ENCODE results near the gene EFNB1. TPM values are rescaled to one million over a fixed set of nuclear protein-coding genes. Genes with fewer than 3 reads are reported as not detected.

Gene EFNB1
- total RNA-seq, 1 donor from 2014 or later: 5.9 TPM

DNA sequence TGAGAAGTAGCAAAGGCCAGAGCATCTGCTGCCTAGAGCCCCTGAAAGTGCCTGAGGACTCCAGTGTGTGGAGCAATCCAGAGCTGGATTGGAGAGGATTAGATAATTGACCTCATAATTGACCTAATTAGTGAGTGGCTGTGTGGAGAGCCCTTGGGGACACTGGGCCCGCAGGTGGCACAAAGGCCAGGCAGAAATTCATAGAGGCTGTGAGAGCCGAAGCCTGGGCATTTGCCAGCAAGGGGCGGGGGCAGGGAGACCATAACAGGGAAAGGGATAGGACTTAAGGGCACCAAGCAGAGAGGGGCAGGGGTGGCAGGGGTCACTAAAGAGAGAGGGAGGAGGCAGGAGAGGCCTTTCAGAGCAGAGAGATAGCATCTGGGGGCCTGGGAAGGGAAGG lies 45.3 kb downstream of the EFNB1 start:
- peaks cover 6% of the 10 kb centered on the region for H3K4me1 Mint-ChIP-seq (ENCODE audit: low read depth, unreplicated experiment)
- no peaks in the 10 kb centered on the region for H3K9me3 Mint-ChIP-seq (ENCODE audit: unreplicated experiment)
- no peak for DNase-seq
- no peak overlapping the region for H3K4me3 Mint-ChIP-seq (ENCODE audit: unreplicated experiment)
- H3K27ac Mint-ChIP-seq (ENCODE audit: unreplicated experiment): no peak overlapping the region
- TF ChIP-seq, protein P1, sequence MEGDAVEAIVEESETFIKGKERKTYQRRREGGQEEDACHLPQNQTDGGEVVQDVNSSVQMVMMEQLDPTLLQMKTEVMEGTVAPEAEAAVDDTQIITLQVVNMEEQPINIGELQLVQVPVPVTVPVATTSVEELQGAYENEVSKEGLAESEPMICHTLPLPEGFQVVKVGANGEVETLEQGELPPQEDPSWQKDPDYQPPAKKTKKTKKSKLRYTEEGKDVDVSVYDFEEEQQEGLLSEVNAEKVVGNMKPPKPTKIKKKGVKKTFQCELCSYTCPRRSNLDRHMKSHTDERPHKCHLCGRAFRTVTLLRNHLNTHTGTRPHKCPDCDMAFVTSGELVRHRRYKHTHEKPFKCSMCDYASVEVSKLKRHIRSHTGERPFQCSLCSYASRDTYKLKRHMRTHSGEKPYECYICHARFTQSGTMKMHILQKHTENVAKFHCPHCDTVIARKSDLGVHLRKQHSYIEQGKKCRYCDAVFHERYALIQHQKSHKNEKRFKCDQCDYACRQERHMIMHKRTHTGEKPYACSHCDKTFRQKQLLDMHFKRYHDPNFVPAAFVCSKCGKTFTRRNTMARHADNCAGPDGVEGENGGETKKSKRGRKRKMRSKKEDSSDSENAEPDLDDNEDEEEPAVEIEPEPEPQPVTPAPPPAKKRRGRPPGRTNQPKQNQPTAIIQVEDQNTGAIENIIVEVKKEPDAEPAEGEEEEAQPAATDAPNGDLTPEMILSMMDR (IDR thresholded peaks at IDR 0.05; ENCODE audit: partially characterized antibody, unreplicated experiment): no peak
- peaks cover 6% of the 10 kb centered on the region for H3K27me3 Mint-ChIP-seq (ENCODE audit: unreplicated experiment)
- H3K36me3 Mint-ChIP-seq (ENCODE audit: unreplicated experiment): no peaks in the 10 kb centered on the region

DNA sequence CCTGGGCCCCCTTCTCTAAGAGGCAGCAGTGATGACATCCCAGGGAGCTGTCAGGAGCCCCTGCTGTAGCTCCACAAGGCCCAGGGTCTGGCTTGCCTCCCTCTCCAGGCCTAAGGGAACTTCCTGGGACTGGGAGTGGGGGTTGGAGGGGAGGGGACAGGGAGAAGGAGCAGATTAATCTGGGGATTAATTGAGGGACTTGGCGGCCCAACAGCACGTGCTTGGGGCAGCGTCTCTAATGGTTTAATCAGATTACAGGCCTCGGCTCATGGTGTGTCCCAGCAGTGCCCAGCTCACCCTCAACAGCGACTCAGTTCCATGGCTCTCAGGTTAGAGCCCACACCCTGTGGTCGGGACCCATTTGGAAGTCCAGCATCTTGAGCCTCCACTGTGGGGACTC lies 47.9 kb downstream of the EFNB1 start:
- no peaks in the 10 kb centered on the region for H3K9me3 Mint-ChIP-seq (ENCODE audit: unreplicated experiment)

DNA sequence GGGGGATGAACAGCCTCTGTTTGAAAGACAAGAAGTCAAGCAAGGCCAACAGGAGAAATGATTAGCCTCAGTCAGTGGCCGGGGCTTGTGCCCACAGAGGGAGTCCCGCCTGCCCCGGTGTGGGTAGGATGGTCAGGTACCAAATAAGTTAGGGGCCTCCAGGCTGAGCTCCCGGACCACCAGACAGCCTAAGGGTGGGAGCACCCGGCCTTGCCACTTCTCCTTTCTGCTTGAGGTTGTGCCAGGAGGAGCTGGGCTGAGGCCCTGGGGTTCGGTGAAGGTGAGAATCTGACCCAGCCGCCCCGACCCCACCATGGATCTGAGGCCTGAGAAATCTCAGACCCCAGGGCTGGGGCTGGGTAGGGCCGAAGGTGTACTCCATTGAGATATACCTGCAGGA lies 48.8 kb downstream of the EFNB1 start:
- TF ChIP-seq, protein P1 (IDR thresholded peaks at IDR 0.05; ENCODE audit: partially characterized antibody, unreplicated experiment): no peak
- Mint-ChIP-seq H3K27ac (ENCODE audit: unreplicated experiment) (no peak overlapping the region), H3K36me3 (ENCODE audit: unreplicated experiment) (no peaks in the 10 kb centered on the region), H3K4me3 (ENCODE audit: unreplicated experiment) (no peak overlapping the region), H3K9me3 (ENCODE audit: unreplicated experiment) (no peaks in the 10 kb centered on the region), H3K4me1 (ENCODE audit: low read depth, unreplicated experiment) (no peaks in the 10 kb centered on the region), H3K27me3 (ENCODE audit: unreplicated experiment) (peaks cover 5% of the 10 kb centered on the region)
- no peak for DNase-seq

More for the DNA sequence above, 47.9 kb downstream of the EFNB1 start:
- Mint-ChIP-seq H3K4me1 (ENCODE audit: low read depth, unreplicated experiment) (peaks cover 2% of the 10 kb centered on the region), H3K36me3 (ENCODE audit: unreplicated experiment) (no peaks in the 10 kb centered on the region), H3K4me3 (ENCODE audit: unreplicated experiment) (no peak overlapping the region), H3K27me3 (ENCODE audit: unreplicated experiment) (peaks cover 5% of the 10 kb centered on the region), H3K27ac (ENCODE audit: unreplicated experiment) (no peak overlapping the region)
- DNase-seq: no peak
- TF ChIP-seq, protein P1 (IDR thresholded peaks at IDR 0.05; ENCODE audit: partially characterized antibody, unreplicated experiment): no peak

DNA sequence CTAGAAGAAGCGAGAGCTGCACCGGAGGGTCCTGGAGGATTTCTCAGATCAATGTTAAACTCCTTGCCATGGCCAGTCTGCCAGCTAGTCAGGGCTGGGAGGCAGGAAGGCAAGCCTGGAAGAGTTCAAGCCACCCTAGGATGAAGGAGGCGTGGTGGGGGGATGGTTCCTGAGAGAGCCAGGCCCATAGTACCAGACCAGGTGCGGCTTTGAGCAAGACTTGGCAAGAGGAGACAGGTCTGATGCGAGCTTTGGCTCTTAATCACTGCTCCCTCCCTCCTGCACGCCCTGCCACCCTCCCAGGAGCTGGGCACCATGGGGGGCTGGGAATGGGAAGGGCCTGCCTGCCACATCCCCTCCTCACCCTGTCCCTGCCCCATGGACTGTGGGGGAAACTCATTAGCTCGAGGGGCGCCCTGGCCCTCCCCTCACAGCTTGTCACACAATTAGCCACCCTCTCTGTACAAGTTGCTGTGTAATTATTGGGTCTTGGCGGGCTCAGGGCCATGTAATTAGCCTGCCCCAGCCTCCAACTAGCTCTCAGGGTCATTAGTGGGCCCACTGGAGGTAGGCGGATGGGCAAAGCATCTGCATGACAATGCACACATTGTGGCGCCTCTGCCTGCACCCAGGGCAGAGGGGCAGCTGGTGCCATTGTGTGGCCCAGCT lies 50.3 kb downstream of the EFNB1 start:
- Mint-ChIP-seq H3K36me3 (ENCODE audit: unreplicated experiment) (no peaks in the 10 kb centered on the region), H3K27ac (ENCODE audit: unreplicated experiment) (no peak overlapping the region), H3K27me3 (ENCODE audit: unreplicated experiment) (peaks cover 4% of the 10 kb centered on the region), H3K9me3 (ENCODE audit: unreplicated experiment) (no peaks in the 10 kb centered on the region), H3K4me3 (ENCODE audit: unreplicated experiment) (no peak overlapping the region), H3K4me1 (ENCODE audit: low read depth, unreplicated experiment) (no peaks in the 10 kb centered on the region)
- TF ChIP-seq, protein P1 (IDR thresholded peaks at IDR 0.05; ENCODE audit: partially characterized antibody, unreplicated experiment): no peak
- DNase-seq: no peak

DNA sequence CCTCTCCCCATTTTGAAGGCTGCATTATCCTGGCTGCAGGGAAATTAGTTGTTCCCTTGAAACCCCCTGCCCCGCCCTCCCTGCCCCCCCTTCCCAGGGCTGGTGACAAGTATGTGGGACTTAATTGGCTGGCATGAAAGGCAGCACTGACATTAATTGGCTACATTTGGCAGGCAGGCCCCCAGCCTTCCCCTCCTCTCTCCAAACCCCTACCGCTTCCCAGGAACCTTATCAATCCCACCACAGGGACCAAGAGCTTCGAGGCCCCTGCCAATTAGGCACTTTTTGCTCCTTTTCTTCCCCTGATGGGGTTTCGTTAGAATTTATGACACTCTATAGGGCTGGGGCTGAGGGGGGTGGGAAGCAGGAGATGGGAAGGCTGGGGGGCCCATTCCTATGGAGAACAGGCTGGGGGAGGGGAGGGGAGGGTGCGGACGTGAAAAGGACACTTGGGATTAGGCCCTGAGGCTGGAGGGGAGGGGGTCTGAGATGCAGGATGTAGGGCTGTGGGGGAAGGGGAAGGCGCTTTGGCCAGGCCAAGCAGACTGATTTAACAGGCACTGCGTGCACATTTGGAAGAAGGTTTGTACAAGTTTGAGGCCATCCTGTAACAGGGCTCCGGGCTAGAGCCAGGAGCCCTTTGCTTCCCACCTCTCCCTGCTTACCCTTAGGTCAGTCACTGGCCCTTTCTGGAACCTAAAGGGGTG lies 52.2 kb downstream of the EFNB1 start:
- Mint-ChIP-seq H3K27me3 (ENCODE audit: unreplicated experiment) (no peaks in the 10 kb centered on the region), H3K27ac (ENCODE audit: unreplicated experiment) (no peak overlapping the region), H3K9me3 (ENCODE audit: unreplicated experiment) (no peaks in the 10 kb centered on the region), H3K4me3 (ENCODE audit: unreplicated experiment) (no peak overlapping the region), H3K4me1 (ENCODE audit: low read depth, unreplicated experiment) (no peaks in the 10 kb centered on the region), H3K36me3 (ENCODE audit: unreplicated experiment) (no peaks in the 10 kb centered on the region)
- TF ChIP-seq, protein P1 (IDR thresholded peaks at IDR 0.05; ENCODE audit: partially characterized antibody, unreplicated experiment): no peak
- no peak for DNase-seq

Data from glutamatergic neuron (in vitro differentiated cells).